ENCODE data around the gene TNFAIP8. TPM values are rescaled to one million over a fixed set of nuclear protein-coding genes. Genes with fewer than 3 reads are reported as not detected.

Gene TNFAIP8
- total and polyA plus RNA-seq, 2 donors (not counting 1 experiment from before 2014, with no cell fraction given) = 67.3 to 109 TPM

- H3K27me3 Mint-ChIP-seq = no peaks in the 10 kb centered on the region
- no peak for ATAC-seq (ENCODE audit: low read depth)
- Histone ChIP-seq H3K9me3 (ENCODE audit: control extremely low read depth in 1 of 3, control insufficient read depth in 2 of 3, insufficient read depth in 1 of 3, low read length in 2 of 3) (peaks cover 0 to 5% (median 0%) of the 10 kb centered on the region in 3 donors), H3K27ac (ENCODE audit: low read length in 2 of 2) (peak overlapping the region; percentile 87 to 91), H3K9ac (ENCODE audit: low read length) (peak overlapping the region; percentile 47), H2AFZ (ENCODE audit: insufficient read depth, low read depth, low read length, poor library complexity, severe bottlenecking) (no peak overlapping the region), H3K79me2 (ENCODE audit: control insufficient read depth, insufficient read depth, low read length) (peaks cover 91% of the 10 kb centered on the region), H3K4me3 (ENCODE audit: control extremely low read depth in 1 of 5, extremely low read depth in 1 of 5, insufficient read depth in 1 of 5, low read depth in 2 of 5, low read length in 4 of 5) (peak overlapping the region in 4 of 5 experiments; percentile 5 to 45 (median 22)), H3K27me3 (replicated peaks in 1 of 4; ENCODE audit: control extremely low read depth in 1 of 4, control insufficient read depth in 3 of 4, insufficient read depth in 4 of 4, low read length in 3 of 4) (no peaks in the 10 kb centered on the region), H3K4me1 (ENCODE audit: control insufficient read depth in 2 of 2, insufficient read depth in 2 of 2, low read length in 2 of 2) (peaks cover 97 to 98% of the 10 kb centered on the region in 2 donors), H3K36me3 (replicated peaks in 1 of 2; ENCODE audit: control extremely low read depth in 1 of 2, control insufficient read depth in 1 of 2, extremely low read depth in 1 of 2, insufficient read depth in 2 of 2, low read length in 1 of 2) (peaks cover 0 to 7% of the 10 kb centered on the region in 2 experiments), H3K4me2 (replicated peaks; ENCODE audit: low read depth, low read length, poor library complexity, severe bottlenecking) (peak overlapping the region; percentile 75), H4K20me1 (ENCODE audit: control insufficient read depth, insufficient read depth, low read length, poor library complexity, severe bottlenecking) (peaks cover 18% of the 10 kb centered on the region)
- no peaks in the 10 kb centered on the region for H3K9me3 Mint-ChIP-seq (ENCODE audit: insufficient read depth)
- H3K4me1 Mint-ChIP-seq = peaks cover 94% of the 10 kb centered on the region
- peak overlapping the region; percentile 95 for H3K27ac Mint-ChIP-seq
- POLR2A ChIA-PET = interaction anchor here (0.6 to 1.2 kb wide), 2 partner anchors 72 to 310 kb away, joined by 3 read pairs; no protein-coding TSS in a partner anchor
- intact Hi-C loops (cut with micrococcal nuclease) = loop anchor here (5.0 kb wide), 3 partner anchors 33 to 353 kb away; partner anchors contain the start of genes DMXL1 and DTWD2
- DNase-seq = no peak
- peak overlapping the region; percentile 85 for H3K4me3 Mint-ChIP-seq
- TF ChIP-seq EZH2 (IDR thresholded peaks at IDR 0.05; ENCODE audit: borderline replicate concordance, insufficient read depth, low read depth, low read length, poor library complexity, severe bottlenecking) (no peak), CTCF (IDR thresholded peaks at IDR 0.05) (no peak)
- 61% methylated on average over 4 of the region's 4 CpGs for WGBS (ENCODE audit: insufficient coverage)
- CTCF ChIA-PET = interaction anchor here (1.0 to 20.0 kb wide), 11 partner anchors 10 to 352 kb away, joined by 3 to 209 read pairs (median 5); partner anchors contain the start of genes DTWD2 and TNFAIP8
These were observed 15.9 kb upstream of the TNFAIP8 start for GRCh38 chr5:119339965-119340364.

GRCh38 chr5:119340597-119341218 is 15.1 kb upstream of the TNFAIP8 start:
- WGBS (ENCODE audit: insufficient coverage) = 45% methylated on average over 8 of the region's 11 CpGs
- ATAC-seq (ENCODE audit: low read depth) = peak; percentile 22
- peak overlapping the region; percentile 75 for H3K4me2 ChIP-seq (replicated peaks; ENCODE audit: low read depth, low read length, poor library complexity, severe bottlenecking)
- H3K4me3 ChIP-seq (ENCODE audit: control extremely low read depth in 1 of 5, extremely low read depth in 1 of 5, insufficient read depth in 1 of 5, low read depth in 2 of 5, low read length in 4 of 5) = peak overlapping the region in 4 of 5 experiments; percentile 5 to 45 (median 22)
- H3K9ac ChIP-seq (ENCODE audit: low read length) = peak overlapping the region; percentile 47
- peaks cover 91% of the 10 kb centered on the region for H3K79me2 ChIP-seq (ENCODE audit: control insufficient read depth, insufficient read depth, low read length)
- ChIA-PET POLR2A (interaction anchor here (0.6 to 1.5 kb wide), 3 partner anchors 26 to 310 kb away, joined by 3 to 6 read pairs (median 3); no protein-coding TSS in a partner anchor), CTCF (interaction anchor here (1.0 to 20.0 kb wide), 15 partner anchors 10 to 353 kb away, joined by 3 to 209 read pairs (median 5); partner anchors contain the start of genes DTWD2 and TNFAIP8)
- H3K36me3 ChIP-seq (replicated peaks in 1 of 2; ENCODE audit: control extremely low read depth in 1 of 2, control insufficient read depth in 1 of 2, extremely low read depth in 1 of 2, insufficient read depth in 2 of 2, low read length in 1 of 2) = peaks cover 0 to 7% of the 10 kb centered on the region in 2 experiments
- H2AFZ ChIP-seq (ENCODE audit: insufficient read depth, low read depth, low read length, poor library complexity, severe bottlenecking) = peak overlapping the region; percentile 20
- no peaks in the 10 kb centered on the region for H3K27me3 Mint-ChIP-seq
- peaks cover 94% of the 10 kb centered on the region for H3K4me1 Mint-ChIP-seq
- H3K4me1 ChIP-seq (ENCODE audit: control insufficient read depth in 2 of 2, insufficient read depth in 2 of 2, low read length in 2 of 2) = peaks cover 95 to 96% of the 10 kb centered on the region in 2 donors
- peaks cover 0 to 5% (median 0%) of the 10 kb centered on the region in 3 donors for H3K9me3 ChIP-seq (ENCODE audit: control extremely low read depth in 1 of 3, control insufficient read depth in 2 of 3, insufficient read depth in 1 of 3, low read length in 2 of 3)
- H3K9me3 Mint-ChIP-seq (ENCODE audit: insufficient read depth) = no peaks in the 10 kb centered on the region
- intact Hi-C loops (cut with micrococcal nuclease) = loop anchor here (1.0 to 5.0 kb wide), 9 partner anchors 8 to 353 kb away; partner anchors contain the start of genes DMXL1 and DTWD2
- peak; percentile 68 for DNase-seq
- peak overlapping the region; percentile 95 for H3K27ac Mint-ChIP-seq
- no peaks in the 10 kb centered on the region for H3K27me3 ChIP-seq (replicated peaks in 1 of 4; ENCODE audit: control extremely low read depth in 1 of 4, control insufficient read depth in 3 of 4, insufficient read depth in 4 of 4, low read length in 3 of 4)
- TF ChIP-seq EZH2 (IDR thresholded peaks at IDR 0.05; ENCODE audit: borderline replicate concordance, insufficient read depth, low read depth, low read length, poor library complexity, severe bottlenecking) (no peak), CTCF (IDR thresholded peaks at IDR 0.05) (no peak)
- H3K27ac ChIP-seq (ENCODE audit: low read length in 2 of 2) = peak overlapping the region; percentile 87 to 91
- peaks cover 18% of the 10 kb centered on the region for H4K20me1 ChIP-seq (ENCODE audit: control insufficient read depth, insufficient read depth, low read length, poor library complexity, severe bottlenecking)
- peak overlapping the region; percentile 85 for H3K4me3 Mint-ChIP-seq
